HG02840 (cell line): ENCODE results near the gene PRKACA.
"Not testable (repeated sequence)": the region's sequence is repeated elsewhere in the genome, so short reads cannot be mapped to it uniquely, and the experiment has no call there.

ENCODE experiments used
- ATAC-seq: cut with Tn5 transposase; IDR thresholded peaks from one replicate; pipeline ENCODE4 v1.9.1; 2021; ENCODE audit warnings: mild to moderate bottlenecking, moderate library complexity, moderate number of reproducible peaks; ENCODE audit not compliant: unreplicated experiment, low FRiP score

Gene PRKACA

DNA sequence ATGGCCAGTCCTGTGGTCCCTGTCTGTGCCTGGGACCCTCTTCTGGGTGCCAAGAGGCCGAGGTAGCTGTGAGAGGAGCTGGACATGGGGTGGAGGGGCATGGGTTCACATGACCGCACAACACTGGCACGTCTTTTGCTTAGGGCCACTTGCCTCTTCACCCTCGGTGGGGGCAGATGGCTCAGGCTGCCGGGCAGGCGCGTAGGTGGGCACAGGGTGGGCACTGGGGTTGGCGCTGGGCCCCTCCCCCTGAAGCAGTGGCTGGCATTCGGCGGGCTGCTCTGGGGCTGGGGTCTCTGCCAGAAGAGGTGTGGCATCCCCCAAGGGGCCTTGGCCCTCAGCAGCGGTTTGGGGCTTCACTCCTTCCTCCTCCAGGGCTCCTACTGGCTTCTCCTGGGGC is 64.1 kb downstream of the PRKACA start:
- no peak for ATAC-seq

DNA sequence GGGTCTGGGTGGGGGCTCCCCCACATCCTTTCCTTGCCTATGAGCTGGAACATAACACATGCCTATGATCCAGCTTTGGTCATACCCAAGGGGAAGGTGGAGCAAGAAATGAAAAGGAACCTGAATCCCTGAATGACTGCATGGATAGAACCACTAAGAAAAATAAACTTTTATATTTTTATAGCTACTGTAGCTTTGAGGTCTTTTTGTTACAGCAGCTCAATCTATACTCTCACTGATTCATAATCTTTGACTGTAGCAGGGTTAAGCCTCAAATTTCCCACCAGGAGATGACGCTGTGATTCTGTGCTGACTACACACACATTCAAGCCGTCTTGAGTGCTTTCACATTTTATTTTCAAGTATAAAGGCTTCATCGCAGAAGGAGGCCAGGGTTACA is 64.5 kb downstream of the PRKACA start:
- ATAC-seq: no peak

DNA sequence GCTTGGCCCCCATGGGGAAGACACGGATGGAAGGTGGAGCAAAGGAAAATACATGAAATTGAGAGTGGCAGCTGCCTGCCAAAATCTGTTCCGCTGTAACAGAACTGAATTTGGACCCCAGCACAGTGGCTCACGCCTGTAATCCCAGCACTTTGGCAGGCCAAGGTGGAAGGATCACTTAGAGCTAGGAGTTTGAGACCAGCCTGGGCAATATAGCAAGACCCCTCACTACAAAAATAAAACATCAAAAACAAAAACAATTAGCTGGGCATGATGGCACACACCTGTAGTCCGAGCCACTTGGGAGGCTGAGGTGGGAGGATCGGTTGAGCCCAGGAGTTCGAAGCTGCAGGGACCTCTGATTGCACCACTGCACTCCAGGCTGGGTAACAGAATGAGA is 65.1 kb downstream of the PRKACA start:
- no peak for ATAC-seq

DNA sequence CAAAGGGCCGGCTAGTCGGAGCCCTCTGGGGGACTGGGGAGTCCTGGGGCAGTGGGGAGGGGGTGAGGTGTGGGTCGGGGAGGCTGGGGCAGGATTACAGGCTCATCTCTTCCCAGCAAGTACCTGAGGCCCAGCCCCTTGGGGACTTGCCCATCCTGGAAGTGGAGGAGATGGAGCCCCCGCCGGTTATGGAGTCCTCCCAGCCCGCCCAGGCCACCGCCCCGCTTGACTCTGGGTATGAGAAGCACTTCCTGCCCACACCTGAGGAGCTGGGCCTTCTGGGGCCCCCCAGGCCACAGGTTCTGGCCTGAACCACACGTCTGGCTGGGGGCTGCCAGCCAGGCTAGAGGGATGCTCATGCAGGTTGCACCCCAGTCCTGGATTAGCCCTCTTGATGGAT is 65.6 kb downstream of the PRKACA start:
- no peak for ATAC-seq

DNA sequence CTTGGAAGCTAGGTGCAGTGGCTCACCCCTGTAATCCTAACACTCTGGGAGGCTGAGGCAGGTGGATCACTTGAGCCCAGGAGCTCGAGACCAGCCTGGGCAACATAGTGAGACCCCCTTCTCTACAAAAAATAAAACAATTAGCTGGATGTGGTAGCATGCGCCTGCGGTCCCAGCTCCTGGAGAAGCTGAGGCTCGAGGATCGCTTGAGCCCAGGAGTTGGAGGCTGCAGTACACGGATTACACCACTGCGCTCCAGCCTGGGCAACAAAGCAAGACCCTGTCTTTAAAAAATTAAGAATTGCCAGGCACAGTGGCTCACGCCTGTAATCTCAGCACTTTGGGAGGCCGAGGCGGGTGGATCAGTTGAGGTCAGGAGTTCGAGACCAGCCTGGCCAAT is 66.6 kb downstream of the PRKACA start:
- not testable (repeated sequence) for ATAC-seq

DNA sequence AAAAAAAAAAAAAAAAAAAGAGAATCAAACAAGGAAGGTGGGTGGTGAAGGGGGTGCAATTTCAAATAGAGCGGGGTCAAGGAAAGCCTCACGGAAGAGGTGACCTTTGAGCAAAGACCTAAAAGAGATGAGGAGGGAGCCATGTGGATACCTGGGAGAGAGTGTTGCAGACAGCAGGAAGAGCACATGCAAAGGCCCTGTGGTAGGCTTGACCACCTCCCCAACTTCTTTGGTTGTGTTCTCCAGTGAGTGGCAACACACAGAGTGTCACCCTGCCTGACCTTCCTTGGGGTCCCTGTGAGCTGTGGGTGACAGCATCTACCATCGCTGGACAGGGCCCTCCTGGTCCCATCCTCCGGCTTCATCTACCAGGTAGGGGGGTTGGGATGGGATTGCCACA is 67.0 kb downstream of the PRKACA start:
- no peak for ATAC-seq

DNA sequence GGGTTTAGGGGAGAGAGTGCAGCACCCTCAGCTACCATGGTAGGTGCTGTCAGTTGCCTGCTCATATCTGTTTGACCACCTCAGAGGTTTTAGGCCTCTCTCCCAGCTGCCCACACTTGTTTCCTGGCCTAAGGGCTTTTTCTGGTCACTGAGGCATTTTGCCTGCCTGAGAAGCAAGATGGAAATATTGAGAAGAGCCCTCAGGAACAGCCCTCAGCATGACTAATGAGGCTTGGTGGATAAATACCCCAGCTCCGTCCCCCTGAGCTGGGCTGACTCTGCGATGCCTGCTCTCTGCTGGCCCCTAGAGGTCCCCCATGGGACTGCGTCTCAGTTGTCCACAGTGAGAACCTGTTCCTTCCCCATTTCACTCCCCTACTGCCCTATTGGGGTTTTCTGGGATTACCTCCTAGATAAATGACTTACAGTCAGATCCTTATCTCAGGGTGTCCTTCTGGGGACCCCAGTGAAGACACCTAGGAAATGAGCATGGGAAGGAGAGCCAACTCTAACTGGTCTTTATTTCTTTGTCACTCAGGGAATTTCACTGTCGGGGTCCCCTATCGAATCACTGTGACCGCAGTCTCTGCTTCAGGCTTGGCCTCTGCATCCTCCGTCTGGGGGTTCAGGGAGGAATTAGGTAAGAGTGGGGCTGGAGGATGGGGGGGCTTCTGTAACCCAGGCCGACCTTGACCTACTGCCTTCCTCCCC is 69.0 kb downstream of the PRKACA start:
- no peak for ATAC-seq

DNA sequence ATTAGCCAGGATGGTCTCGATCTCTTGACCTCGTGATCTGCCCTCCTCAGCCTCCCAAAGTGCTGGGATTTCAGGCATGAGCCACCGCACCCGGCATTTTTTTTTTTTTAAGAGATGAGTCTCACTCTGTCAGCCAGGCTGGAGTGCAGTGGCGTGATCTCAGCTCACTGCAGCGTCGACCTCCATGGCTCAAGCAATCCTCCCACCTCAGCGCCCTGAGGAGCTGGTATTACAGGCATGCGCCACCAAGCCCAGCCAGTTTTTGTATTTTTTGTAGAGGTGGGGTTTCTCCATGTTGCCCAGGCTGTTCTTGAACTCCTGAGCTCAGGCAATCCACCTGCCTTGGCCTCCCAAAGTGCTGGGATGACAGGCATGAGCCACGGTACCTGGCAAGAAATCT is 69.7 kb downstream of the PRKACA start:
- not testable (repeated sequence) for ATAC-seq

DNA sequence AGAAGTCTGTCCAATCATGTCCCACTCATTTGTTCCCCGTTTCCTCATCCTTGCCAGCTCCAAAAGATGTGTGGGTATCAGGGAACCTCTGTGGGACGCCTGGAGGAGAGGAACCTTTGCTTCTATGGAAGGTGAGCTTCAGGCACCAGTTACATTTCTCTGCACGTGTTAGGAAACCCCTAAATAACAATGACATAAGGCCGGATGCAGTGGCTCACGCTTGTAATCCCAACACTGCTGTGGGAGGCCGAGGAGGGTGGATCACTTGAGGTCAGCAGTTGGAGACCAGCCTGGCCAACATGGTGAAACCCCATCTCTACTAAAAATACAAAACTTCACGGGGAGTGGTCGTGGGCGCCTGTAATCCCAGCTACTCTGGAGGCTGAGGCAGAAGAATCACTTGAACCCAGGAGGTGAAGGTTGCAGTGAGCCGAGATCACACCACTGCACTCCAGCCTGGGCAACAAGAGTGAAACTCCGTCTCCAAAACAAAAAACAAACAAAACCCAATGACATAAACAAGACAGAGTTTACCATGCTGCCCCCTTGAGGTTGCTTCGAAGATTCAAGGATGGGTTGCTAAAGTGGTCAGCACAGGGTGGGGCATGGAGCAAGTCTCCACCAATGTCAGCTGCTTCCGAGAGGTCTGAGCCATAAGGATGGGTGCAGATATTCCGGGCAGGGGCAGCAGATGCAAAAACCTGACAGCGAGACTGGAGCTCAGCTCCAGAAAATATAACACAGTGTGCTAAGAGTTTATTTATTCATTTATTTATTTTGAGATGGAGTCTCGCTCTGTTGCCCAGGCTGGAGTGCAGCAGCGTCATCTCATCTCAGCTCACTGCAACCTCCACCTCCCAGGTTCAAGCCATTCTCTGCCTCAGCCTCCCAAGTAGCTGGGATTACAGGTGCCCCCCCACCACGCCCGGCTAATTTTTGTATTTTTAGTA is 74.6 kb downstream of the PRKACA start:
- ATAC-seq: not testable (repeated sequence)
